GM03348 (cell line): ENCODE results near the gene PSMB1.
A peak's percentile ranks its signal among the peaks of the same experiment; 100 is the strongest.

Experiments
- DNase-seq: peaks from one replicate; pipeline ENCODE4 v3.0.0; 2012; ENCODE audit warnings: low spot score

PSMB1 gene

DNA sequence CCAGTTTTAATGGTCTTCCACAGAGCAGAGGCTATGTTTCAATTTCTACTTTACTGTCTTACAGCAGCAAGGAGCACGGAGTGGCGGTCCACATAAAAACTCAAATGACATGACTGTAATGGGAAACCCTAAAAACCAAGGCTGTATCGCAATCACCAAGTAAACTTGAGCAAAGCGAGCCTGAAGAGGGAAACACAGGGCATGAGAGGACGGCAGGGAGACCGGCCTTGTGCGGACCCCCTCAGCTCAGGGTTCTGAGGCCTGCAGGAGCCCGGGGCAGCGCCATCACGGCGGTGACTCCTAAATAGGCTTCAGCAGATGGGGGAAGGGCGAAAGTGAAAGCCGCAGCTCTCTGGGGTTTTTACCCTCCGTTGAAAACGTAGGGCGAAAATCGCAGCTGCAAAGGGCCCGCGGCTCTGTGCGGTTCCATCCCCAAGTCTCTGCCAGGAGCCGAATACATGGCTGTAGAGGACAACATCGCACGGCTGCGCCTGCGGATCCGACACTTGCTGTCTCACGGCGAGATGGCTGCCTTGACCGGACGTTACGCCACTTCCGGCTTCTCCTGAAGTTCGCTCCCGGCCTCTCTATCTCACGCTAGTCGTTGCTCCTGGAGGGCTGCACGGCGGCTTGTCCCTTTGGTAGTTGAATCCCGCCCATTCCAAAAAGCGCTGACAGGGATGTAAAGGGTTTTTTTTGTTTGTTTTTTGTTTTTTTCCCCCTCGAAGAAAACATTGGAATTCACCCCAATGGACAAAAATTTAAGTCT lies at the start of gene PSMB1:
TSS of gene PSMB1 (minus strand) at position 543 of the 769 bp plus-strand sequence. CDS start at position 478, 65 bp downstream.
- peak; percentile 90 for DNase-seq

DNA sequence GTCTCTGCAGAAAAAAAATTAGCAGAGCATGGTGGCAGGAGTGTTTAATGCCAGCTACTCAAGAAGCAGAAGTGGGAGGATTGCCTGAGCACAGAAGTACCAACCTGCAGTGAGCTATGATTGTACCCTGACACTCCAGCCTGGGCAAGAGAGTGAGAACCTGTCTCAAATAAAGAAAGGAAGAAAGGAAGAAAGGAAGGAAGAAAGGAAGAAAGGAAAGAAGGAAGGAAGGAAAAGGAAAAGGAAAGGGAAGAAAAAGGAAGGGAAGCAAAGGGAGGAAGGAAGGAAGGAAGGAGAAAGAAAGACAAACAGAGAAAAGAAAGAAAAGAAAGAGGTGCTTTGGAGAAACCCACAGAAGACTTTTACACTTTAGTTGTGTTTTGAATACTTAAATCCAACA lies 44.2 kb upstream of the PSMB1 start:
- no peak for DNase-seq

DNA sequence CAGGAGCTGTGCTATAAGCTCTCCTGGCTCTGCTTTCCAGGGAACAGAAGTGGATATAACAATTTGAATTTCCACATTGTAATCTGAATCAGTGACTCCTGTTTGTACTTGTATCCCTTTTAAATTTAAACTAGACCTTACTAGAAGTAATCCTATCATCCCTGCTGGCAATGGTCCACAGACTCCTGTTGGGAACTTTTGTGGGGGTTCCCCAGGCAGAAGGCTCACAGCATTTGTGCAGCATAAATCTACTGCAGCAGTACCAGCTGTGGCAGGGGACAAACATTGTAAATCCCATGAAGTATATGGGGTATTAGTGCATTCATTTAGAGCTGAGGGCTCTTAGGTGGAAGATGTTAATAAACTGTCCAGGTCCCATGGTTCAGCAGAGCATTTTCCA lies 43.3 kb upstream of the PSMB1 start:
- no peak for DNase-seq

DNA sequence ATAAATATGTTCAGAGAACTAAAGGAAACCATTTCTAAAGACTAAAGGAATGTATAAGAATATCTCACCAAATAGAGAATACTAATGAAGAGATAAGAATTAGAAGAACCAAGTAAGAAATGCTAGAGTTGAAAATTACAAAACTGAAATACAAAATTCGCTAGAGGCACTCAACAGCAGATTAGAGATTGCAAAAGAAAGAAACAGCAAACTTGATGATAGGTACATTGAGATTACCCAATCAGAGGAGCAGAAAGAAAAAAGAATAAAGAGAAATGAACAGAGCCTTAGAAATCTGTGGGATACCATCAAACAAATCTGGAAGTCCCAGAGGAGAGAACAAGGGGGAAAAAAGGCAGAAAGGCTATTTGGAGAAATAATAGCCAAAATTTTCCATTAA lies 37.6 kb upstream of the PSMB1 start:
- DNase-seq = no peak

DNA sequence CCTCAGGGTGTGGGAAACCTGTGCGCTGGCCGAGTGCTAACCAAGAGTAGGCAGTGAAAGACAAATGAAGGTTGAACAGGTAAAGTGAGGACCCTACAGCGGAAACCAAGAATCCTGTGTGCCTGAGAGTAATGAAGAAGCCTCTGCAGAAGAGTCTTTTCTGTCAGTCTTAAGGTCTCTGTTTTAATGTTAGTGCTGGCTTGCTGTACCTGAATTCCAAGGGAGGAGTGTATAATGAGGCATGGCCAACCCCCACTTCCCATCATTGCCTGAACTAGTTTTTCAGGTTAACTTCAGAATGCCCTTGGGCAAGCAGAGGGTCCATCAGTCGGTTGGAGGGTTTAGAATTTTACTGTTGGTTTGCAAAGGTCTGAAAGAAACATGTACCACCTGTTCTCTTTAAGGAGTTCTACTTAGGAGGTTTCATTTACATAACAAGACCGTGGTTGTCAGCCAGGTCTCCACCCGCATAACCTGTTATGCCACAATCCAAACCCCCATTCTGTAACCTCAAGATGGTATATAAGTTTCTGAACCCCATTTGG lies 31.9 kb upstream of the PSMB1 start:
- DNase-seq = no peak

DNA sequence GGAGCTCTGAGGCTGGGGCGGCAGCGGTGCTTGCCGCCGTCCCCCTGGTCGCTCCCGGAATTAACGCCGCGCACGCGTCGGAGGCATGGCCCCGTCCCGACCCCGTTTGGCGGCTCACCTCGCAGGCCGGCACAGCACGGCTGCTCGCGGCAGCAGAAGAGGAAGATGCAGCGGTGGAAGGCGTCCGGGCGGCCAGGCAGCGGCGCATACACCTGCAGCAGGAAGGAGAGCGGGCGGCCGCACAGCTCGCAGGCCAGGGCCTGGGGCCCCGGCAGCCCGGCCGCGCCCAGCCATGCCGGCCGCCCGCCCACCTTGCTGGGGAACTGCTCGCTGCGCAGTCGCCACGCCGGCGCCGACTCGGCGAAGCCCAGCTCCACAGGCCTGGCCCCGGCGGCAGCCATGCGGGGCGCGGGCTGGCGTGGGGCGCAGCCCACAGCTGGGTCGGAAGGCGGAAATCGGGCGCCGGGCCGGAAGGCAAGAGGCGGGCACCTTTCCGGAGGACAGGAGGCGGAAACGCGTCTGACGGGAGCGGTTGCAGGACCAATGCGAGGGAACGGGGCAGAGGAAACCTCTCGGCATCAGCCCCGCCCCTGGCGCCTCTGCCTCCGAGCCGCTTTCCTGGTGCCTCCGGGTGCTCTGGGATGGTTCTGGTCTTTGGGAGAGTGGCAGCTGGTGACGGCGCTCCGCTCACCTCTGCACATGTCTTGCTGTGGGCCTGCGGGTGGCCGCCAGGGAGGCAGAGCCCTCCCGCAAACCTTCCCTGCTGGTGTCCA lies 31.3 kb upstream of the PSMB1 start, which contains the start of gene PDCD2:
TSS of gene PDCD2 (minus strand) at position 457 of the 773 bp plus-strand sequence. CDS start at position 401, 56 bp downstream.
- peak; percentile 98 for DNase-seq

DNA sequence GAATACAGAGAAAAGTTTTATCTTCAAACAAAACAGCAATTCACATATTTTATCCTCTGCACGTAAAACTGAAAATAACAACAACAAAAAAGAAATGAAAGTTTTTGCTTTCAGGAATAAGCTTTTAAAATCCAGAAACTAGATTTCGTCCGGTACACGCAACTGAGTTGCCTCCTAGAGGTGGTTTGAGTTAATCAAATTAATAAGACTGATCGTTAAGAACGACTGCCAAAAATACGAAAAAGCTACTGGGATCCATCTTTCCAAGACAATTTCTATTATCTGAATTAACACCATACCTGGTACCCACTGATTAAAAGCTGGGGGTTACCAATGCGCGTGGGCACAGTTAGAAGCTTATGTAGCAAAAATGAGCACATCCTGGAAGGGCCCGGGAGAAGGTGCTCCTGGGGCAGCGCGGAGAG lies 30.7 kb upstream of the PSMB1 start:
- peak; percentile 36 for DNase-seq

DNA sequence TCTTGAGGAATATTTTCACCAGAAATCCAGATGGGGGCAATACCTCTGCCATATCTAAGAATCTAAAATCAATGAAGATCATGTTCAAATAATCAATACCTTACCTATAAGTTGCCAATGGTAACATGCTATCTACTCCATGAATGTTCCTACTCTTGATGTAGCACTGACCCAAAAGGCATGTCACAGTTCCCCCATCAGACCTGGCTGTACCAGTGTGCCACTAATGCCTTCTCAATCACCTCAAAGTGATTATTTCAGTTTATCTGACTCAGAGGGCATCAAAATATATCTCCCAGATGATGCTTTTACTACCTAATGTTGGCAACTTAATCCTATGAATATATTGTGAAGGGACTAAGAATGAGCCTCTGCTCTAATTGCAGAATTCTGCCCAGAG lies 25.8 kb upstream of the PSMB1 start:
- DNase-seq = no peak

DNA sequence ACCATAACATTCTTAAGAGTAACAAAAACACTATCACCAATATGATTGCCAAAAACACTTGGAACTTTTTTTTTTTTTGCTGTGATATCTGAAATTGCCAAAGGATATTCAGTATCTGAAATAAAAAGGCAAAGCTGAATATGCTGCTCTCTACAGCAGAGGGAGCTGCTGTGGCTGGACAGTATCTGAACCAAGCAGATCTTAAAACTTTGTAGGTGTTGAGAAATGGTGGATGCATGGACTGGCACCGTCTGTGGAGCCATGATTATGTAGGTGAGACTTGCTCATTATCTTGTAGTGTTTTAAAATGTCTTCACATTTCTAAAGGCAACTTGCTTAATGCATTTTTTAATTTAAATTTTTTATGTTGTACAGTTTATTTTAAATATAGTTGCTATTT lies 22.1 kb upstream of the PSMB1 start:
- DNase-seq = peak; percentile 24

DNA sequence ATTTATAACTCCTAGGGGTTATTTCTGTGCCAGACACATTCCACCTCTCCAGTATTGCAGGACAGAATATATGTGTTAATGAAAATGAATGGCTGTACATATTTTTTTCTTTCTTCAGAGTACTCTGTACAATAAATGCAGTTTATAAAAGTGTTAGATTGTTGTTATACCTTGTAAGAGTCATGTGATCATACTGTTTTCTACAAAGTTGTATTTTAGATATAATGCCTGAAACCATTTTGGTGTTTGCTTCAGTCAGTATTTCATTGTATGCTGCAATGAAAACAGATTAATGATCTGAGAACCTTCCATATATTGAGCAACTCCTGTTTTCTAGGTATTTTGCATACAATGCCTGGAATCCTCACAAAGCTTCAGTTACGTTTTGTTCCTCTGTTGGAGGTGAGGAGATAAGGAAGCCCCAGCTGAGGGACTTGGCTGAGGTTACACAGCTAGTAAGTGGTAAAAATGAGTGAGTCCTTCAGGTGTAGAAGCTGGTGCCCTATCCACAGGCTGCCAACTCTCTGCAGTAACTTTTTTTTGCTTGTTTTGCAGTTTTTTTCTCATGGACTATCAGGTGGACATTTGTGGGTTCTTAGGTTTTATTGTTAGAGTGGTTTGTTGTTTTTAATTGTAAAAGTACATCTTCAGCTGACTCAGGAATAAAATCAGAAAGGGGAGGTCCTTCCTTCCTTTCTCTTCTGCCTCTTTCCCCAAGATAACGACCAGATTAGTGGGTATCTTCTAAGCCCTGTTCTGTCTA lies 19.8 kb upstream of the PSMB1 start:
- DNase-seq = no peak

DNA sequence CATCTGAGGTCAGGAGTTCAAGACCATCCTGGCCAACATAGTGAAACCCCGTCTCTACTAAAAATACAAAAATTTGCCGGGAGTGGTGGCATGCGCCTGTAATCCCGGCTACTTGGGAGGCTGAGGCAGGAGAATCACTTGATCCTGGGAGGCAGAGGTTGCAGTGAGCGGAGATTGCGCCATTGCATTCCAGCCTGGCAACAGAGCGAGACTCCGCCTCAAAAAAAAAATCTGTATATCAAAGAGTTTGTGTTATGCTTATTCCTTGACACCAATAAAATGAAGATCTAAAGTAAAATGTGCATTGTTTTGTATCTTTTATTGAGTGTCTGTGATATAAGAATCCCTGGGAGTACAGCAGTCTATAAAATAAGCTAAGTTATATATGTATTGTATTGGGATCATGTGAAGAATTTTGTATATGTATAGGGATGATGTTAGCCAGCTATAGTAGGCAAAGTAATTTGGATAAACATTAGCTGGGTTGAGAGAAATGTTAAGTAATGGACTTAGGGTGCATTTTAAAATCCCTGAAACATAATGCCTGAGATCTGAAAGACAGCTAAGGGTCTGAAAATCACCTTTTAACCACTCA lies 11.9 kb upstream of the PSMB1 start:
- no peak for DNase-seq

DNA sequence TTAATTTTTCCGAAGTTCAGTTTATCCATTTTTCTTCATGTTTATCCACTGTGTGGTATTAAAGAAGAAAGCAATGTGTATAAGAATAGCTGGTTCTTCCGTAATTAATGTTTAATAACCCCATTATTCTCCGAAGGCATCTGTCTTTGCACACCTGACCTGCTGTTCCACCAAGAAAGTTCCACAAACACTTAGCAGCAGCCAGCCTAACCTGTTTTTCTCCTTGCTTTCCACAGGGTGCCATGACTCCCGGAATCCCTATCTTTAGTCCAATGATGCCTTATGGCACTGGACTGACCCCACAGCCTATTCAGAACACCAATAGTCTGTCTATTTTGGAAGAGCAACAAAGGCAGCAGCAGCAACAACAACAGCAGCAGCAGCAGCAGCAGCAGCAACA lies 8.4 kb upstream of the PSMB1 start:
- no peak for DNase-seq

DNA sequence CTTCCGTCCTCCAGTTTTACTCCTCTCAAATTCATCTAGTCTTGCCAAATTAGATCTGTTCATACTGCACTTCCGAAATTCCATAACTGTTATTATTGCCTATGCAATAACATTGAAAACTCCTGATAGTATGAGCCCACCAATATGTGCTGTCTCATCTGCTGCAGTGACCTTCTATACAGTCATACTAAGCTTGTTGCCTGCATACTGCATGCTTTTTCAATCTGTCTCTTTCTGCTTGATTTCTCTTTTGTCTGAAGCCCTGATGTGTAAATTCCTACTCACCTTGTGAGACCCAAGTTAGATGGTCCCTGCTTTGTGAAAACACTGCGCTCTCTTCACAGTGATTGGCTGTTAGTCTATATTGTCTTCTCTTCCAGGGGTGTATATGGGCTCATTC lies 2.2 kb upstream of the PSMB1 start:
- no peak for DNase-seq

DNA sequence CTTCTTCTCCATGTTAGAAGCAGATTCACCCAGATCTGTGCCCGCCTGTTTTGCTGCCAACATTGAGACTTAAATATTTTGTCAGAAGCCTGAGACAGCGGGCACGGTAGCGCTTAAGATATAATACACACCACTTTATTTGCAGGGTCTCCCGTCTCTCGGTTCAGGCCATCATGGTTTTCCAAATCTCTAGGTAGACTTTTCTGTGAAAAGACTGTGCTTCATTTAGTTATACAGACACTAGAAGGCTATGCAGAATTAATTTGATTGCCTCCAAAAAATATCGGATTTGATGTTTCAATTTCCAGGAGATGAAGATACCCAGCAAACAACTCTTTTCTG lies 1.7 kb upstream of the PSMB1 start:
- DNase-seq = no peak

DNA sequence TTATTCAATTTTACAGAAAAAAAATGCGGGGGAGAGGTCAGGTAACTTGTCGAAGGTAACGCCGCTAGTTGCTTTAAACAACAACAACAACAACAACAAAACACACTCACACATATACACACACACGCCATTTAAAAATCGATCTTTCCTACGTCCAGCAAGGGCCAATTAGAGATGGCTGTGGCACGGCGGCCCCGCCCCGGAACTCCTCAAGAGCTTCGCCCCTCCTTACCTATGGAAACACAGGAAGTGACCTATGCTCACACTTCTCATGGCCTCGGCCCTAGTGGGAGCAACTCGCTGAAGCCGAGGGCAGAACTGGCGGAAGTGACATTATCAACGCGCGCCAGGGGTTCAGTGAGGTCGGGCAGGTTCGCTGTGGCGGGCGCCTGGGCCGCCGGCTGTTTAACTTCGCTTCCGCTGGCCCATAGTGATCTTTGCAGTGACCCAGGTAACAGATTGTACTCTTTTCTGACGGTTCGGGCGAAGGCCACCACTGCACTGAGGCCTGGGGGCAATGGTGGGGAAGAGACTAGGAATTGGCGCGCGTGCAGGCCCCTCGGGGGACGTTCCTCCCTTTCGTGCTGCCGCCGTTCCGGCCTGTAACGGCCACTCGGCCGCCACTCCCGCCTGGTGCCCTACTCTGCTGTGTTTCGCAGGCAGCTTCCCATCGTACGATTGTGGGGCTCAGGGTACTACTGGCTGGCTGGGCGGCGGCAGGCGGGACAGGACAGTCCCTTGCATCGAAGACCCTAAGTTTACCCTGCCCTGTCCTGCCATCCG lies 1.1 kb upstream of the PSMB1 start, which contains the start of gene TBP:
TSS of gene TBP (plus strand) at position 357 of the 783 bp plus-strand sequence. CDS start 2,661 bp downstream, outside the sequence.
- peak; percentile 97 for DNase-seq

DNA sequence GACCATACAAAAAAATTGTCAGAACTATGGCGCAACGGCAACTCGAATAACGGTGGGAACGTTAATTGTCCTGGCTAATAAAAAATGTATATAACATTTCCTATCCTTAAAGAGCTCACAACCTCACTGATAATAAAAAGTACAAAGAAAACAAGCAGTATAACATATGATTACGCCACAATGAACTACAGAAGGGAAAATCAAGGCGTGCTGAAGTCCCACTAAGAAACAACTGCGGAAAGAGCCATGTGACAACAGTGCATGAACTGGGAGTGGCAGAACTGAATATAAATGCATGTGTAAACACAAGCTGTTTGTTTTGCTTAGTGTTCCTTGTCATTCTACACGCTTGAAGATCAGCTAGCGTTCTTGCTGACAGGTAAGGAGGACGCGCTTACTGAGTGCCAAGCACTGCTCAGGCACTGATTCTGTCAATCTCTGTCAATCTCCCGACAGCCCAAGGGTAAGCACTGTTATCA lies 466 bp upstream of the PSMB1 start:
- no peak for DNase-seq

DNA sequence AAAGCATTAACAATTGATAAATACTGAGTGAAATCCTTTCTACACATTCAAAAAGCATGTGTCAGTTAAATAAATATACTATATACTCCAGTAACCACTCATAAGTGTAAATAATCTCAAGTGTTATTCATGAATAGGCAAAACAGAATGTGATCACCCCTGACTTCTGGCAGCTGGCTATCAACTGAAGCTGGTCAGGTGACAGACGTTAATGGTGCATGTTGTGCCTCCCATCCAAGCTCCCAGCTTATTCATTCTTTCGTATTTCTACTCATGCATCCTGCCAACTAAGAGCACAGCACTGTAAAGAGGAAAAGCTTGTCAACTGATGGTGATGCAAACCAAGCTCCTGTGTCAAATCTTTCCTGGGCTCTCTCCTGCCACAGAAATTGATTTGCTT lies 7.7 kb downstream of the PSMB1 start:
- DNase-seq = no peak

DNA sequence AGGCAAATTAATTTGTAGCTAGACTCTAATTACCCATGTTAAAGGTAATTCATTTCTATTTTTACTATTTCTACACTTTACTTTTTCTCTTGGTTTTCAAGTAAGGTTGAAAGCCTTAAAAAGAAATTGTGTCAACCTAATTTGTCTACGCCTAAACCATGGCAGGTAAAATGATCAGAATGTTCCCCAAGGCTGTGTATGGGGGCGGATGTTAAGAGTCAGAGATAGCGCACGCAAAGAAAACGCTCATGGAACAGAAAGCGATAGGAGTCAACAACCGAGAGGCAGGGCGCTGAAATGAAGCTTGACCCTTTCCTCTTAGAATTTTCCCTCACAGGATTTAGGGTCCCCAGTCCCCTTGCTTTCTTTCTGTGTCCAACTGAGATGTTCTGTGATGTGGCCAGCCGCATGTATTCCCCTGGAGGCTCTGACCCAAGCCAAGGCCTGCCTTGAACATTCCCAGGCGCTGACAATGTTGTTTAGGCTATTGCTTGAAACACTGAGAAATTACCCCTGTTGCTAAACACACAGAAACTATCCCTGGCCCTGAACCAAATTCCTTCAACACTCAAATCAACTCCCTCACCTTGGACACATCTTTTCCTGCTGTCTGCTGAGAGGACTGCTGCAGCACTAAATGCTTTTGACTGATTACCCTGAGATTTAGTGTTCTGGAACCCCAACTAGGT lies 10.9 kb downstream of the PSMB1 start:
- no peak for DNase-seq

DNA sequence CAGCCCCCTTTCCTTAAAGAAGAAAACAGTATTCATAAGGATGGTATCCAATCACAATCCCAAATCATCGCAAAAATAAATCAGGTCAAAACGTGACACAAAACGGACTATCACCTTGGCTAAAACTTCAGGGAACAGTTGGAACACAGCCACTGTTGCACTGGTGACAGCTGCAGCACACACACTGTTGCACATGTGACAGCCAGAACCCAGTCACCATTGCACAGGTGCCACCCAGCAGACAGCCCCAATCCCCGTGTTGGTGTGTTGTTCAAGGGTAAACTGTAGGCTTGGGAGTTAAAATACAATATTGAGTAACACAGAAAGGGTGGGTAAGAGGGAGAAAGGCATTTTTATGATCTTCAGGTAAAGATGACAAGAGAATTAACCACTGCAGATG lies 15.8 kb downstream of the PSMB1 start:
- DNase-seq = no peak

DNA sequence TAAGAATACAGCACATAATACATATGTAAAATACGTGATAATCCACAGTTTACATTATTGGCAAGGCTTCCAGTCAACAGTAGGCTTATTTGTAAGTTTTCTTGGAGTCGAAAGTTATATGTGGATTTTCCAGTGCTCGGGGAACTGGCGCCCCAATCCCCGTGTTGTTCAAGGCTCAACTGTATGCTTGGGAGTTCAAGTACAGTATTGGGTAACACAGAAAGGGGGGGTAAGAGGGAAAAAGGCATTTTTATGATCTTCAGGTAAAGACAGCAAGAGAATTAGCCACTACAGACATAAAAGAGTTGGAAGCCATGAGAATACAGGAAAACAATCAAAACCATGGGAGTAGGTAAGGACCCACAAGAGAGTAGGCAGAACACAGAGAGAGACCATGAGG lies 16.4 kb downstream of the PSMB1 start:
- no peak for DNase-seq
